NCI-H2081 (cell line): Measurements from ENCODE around the gene C3orf52.

Source experiments
- DNase-seq, 2 experiments: peaks; one replicate each; lab custom pipeline; 2025; lab: John Stamatoyannopoulos, UW

Gene C3orf52

GRCh38 chr3:112086875-112087524, 811 bp downstream of the C3orf52 start:
- no peak for DNase-seq

GRCh38 chr3:112087746-112088145, 1.6 kb downstream of the C3orf52 start:
- no peak for DNase-seq

GRCh38 chr3:112088944-112089343, 2.8 kb downstream of the C3orf52 start:
- DNase-seq: no peak

- peak in 1 of 2 experiments; percentile 21 for DNase-seq
Measured at GRCh38 chr3:112089956-112090886, 4.0 kb downstream of the C3orf52 start.

GRCh38 chr3:112090887-112091586, 4.8 kb downstream of the C3orf52 start:
- DNase-seq: no peak

GRCh38 chr3:112092496-112093179, 6.4 kb downstream of the C3orf52 start:
- DNase-seq: no peak

- no peak for DNase-seq
Measured at GRCh38 chr3:112093180-112093522, 7.0 kb downstream of the C3orf52 start.

GRCh38 chr3:112095731-112096130, 9.5 kb downstream of the C3orf52 start:
- no peak for DNase-seq

GRCh38 chr3:112096176-112096575, 10.0 kb downstream of the C3orf52 start:
- no peak for DNase-seq

- peak; percentile 34 to 78 for DNase-seq
Measured at GRCh38 chr3:112097378-112097777, 11.2 kb downstream of the C3orf52 start.

GRCh38 chr3:112101916-112102315, 15.7 kb downstream of the C3orf52 start:
- no peak for DNase-seq

- no peak for DNase-seq
Measured at GRCh38 chr3:112104774-112105173, 18.6 kb downstream of the C3orf52 start.

- peak; percentile 16 to 71 for DNase-seq
Measured at GRCh38 chr3:112109322-112109721, 23.1 kb downstream of the C3orf52 start.

- peak; percentile 68 to 80 for DNase-seq
Measured at GRCh38 chr3:112111785-112112402, 25.7 kb downstream of the C3orf52 start.

- DNase-seq: no peak
Measured at GRCh38 chr3:112114576-112115160, 28.5 kb downstream of the C3orf52 start.

- no peak for DNase-seq
Measured at GRCh38 chr3:112115161-112115739, 29.1 kb downstream of the C3orf52 start.

GRCh38 chr3:112115806-112116383, 29.7 kb downstream of the C3orf52 start:
- no peak for DNase-seq

- peak in 1 of 2 experiments; percentile 31 for DNase-seq
Measured at GRCh38 chr3:112116748-112117186, 30.6 kb downstream of the C3orf52 start.

GRCh38 chr3:112117415-112117814, 31.2 kb downstream of the C3orf52 start:
- no peak for DNase-seq

GRCh38 chr3:112117841-112118571, 31.8 kb downstream of the C3orf52 start:
- DNase-seq: no peak
